Measurements from ENCODE around the gene TBC1D22A. TPM values are rescaled to one million over a fixed set of nuclear protein-coding genes. Genes with fewer than 3 reads are reported as not detected.

The TBC1D22A gene
- total RNA-seq, 1 donor from 2014 or later: 18.9 TPM

DNA sequence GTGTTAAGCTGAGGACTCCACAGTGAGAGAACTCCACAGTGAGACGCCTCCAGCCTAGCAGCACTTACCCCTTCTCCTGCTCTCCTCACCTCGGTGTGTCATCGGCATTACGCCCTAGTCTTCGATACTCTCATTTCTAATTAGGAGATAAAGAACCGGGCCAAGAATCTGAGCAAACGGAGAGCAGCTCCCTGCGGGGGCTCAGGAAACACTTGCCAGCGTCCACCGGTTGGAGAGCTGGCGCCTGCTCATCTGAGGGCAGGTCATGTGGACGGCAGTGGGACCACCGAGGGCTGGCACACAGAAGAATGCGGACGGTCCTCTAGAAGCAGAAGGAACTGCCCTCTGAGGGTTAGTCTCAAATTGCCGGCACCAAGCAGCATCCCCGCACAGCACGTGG is 37.4 kb upstream of the TBC1D22A start:
- TF ChIP-seq, protein P1, sequence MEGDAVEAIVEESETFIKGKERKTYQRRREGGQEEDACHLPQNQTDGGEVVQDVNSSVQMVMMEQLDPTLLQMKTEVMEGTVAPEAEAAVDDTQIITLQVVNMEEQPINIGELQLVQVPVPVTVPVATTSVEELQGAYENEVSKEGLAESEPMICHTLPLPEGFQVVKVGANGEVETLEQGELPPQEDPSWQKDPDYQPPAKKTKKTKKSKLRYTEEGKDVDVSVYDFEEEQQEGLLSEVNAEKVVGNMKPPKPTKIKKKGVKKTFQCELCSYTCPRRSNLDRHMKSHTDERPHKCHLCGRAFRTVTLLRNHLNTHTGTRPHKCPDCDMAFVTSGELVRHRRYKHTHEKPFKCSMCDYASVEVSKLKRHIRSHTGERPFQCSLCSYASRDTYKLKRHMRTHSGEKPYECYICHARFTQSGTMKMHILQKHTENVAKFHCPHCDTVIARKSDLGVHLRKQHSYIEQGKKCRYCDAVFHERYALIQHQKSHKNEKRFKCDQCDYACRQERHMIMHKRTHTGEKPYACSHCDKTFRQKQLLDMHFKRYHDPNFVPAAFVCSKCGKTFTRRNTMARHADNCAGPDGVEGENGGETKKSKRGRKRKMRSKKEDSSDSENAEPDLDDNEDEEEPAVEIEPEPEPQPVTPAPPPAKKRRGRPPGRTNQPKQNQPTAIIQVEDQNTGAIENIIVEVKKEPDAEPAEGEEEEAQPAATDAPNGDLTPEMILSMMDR (IDR thresholded peaks at IDR 0.05): no peak
- Mint-ChIP-seq H3K4me1 (ENCODE audit: low read depth) (peaks cover 12% of the 10 kb centered on the region), H3K27me3 (ENCODE audit: low read depth) (no peaks in the 10 kb centered on the region), H3K27ac (ENCODE audit: unreplicated experiment) (no peak overlapping the region), H3K9me3 (ENCODE audit: low read depth) (no peaks in the 10 kb centered on the region), H3K4me3 (ENCODE audit: unreplicated experiment) (no peak overlapping the region), H3K36me3 (ENCODE audit: low read depth) (peaks cover 1% of the 10 kb centered on the region)
- no peak for DNase-seq (ENCODE audit: low spot score)

DNA sequence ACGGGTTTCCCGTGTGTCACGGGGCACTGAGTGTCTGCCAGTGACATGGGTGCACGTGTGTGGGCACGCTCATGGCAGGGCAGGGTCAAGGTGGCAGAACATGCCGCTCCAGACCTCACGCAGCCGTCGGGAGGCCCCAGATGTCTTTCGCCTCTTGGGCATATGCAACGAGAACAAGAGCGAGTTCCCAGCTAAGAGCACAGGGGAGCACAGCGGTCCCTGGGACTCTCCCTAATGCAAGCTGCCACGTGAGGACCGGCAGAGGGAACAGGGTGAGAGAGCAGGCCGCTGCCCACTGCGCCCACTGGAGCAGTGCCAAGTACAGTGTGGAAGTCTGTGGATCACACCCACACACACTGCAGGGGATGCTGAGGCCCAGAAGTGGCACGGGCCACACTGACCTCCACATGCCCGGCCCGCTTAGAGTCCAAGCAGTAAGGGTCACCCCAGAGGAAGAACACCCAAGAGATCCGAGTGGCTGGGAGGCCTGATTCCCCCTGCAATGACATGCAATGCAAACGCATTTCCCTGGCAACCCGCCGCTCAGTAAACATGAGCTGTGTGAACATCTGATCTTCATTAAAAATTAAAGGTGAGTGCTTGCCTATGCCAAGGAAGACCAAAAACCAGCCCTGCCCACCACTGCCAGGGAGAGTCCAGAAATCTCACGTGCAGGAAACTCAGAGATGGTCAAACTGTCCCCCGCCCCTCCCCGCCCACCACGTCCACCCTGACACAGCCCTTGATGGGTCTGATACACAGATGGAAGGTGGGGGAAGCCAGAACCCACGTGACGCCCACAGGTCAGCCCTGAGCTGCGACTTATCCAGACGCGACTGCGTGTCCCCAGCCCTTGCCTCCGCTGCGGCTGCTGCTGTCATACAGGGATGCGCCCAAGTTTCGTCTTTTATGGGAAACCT is 36.1 kb upstream of the TBC1D22A start:
- peaks cover 22% of the 10 kb centered on the region for H3K4me1 Mint-ChIP-seq (ENCODE audit: low read depth)
- peaks cover 1% of the 10 kb centered on the region for H3K36me3 Mint-ChIP-seq (ENCODE audit: low read depth)
- H3K27ac Mint-ChIP-seq (ENCODE audit: unreplicated experiment): peak overlapping the region; percentile 27
- no peak for DNase-seq (ENCODE audit: low spot score)
- no peak overlapping the region for H3K4me3 Mint-ChIP-seq (ENCODE audit: unreplicated experiment)
- H3K27me3 Mint-ChIP-seq (ENCODE audit: low read depth): no peaks in the 10 kb centered on the region
- no peaks in the 10 kb centered on the region for H3K9me3 Mint-ChIP-seq (ENCODE audit: low read depth)
- TF ChIP-seq, protein P1 (IDR thresholded peaks at IDR 0.05): no peak

GRCh38 chr22:46726986-46727317 is 35.5 kb upstream of the TBC1D22A start:
- Mint-ChIP-seq H3K27ac (ENCODE audit: unreplicated experiment) (no peak overlapping the region), H3K4me3 (ENCODE audit: unreplicated experiment) (no peak overlapping the region), H3K27me3 (ENCODE audit: low read depth) (no peaks in the 10 kb centered on the region), H3K36me3 (ENCODE audit: low read depth) (peaks cover 4% of the 10 kb centered on the region), H3K9me3 (ENCODE audit: low read depth) (no peaks in the 10 kb centered on the region), H3K4me1 (ENCODE audit: low read depth) (peaks cover 28% of the 10 kb centered on the region)
- DNase-seq (ENCODE audit: low spot score): no peak
- TF ChIP-seq, protein P1 (IDR thresholded peaks at IDR 0.05): no peak

DNA sequence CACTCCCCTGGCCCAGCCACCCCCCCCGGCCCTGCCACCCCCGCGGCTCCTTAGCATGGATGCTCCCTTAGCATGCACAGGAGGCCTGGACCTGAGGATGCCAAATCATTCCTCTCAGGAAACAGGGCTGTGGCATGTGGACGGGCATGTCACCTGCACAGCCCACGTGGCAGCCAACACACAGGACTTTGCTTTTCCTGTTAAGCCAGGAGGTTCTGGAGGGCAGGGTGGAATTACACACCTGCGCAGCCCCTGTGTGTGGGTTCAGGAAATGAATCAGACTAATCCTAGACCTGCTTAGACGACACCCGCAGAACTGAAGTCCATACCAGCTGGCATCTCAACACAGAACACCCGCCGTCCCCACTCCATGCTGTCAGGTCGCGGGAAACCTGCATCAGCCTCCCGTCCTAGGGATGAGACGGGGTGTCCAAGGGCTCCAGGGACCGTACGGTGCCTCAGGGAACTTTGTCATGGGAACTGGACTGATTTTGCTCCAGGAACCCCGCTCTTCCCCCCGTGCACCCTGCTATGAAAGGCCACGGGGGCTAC is 34.6 kb upstream of the TBC1D22A start:
- Mint-ChIP-seq H3K4me1 (ENCODE audit: low read depth) (peaks cover 28% of the 10 kb centered on the region), H3K4me3 (ENCODE audit: unreplicated experiment) (no peak overlapping the region), H3K9me3 (ENCODE audit: low read depth) (no peaks in the 10 kb centered on the region), H3K27ac (ENCODE audit: unreplicated experiment) (no peak overlapping the region), H3K27me3 (ENCODE audit: low read depth) (no peaks in the 10 kb centered on the region), H3K36me3 (ENCODE audit: low read depth) (peaks cover 4% of the 10 kb centered on the region)
- TF ChIP-seq, protein P1 (IDR thresholded peaks at IDR 0.05): no peak
- DNase-seq (ENCODE audit: low spot score): no peak

DNA sequence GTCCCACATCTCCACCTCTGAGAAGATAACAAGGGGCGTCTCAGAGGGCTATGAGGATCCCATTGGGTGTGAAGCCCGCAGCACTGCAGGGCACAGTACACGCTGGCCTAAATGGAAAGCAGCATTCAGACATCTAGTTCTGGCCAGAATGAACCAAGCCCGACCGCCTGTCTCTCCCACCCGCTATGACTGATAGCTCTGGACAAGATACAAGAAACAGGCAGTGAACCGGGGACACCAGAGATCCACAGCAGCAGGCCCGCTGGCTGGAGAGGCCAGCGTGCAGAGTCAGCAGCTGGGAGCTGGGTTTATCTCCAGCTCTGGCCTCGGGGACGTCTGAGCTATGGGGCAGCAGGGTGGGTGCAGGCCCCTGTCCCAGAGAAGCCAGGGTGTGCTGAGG is 34.0 kb upstream of the TBC1D22A start:
- no peak for DNase-seq (ENCODE audit: low spot score)
- peaks cover 4% of the 10 kb centered on the region for H3K36me3 Mint-ChIP-seq (ENCODE audit: low read depth)

More for the DNA sequence above, 34.0 kb upstream of the TBC1D22A start:
- TF ChIP-seq, protein P1 (IDR thresholded peaks at IDR 0.05): no peak
- Mint-ChIP-seq H3K9me3 (ENCODE audit: low read depth) (no peaks in the 10 kb centered on the region), H3K27ac (ENCODE audit: unreplicated experiment) (no peak overlapping the region), H3K4me1 (ENCODE audit: low read depth) (peaks cover 28% of the 10 kb centered on the region), H3K27me3 (ENCODE audit: low read depth) (no peaks in the 10 kb centered on the region), H3K4me3 (ENCODE audit: unreplicated experiment) (no peak overlapping the region)
